Activated CD4-positive, alpha-beta T cell treated with anti-CD3 and anti-CD28 coated beads, Interleukin-2, amount 10 ng/mL, durations not matched to agents 7 days and 5 days (primary cell): Measurements from ENCODE around the gene PSME3. TPM values are rescaled to one million over a fixed set of nuclear protein-coding genes. Genes with fewer than 3 reads are reported as not detected.

Experiments used
- CTCF ChIA-PET: fragments of 350-600 bp; sonication (Branson Sonifier 250); formaldehyde crosslinking; loops from one replicate; lab custom pipeline; 2021; ENCODE audit warnings: antibody characterized with exemption; lab: Charles Lee
- POLR2A ChIA-PET: fragments of 350-600 bp; sonication (Branson Sonifier 250); formaldehyde crosslinking; loops from one replicate; lab custom pipeline; 2021; ENCODE audit warnings: antibody characterized with exemption; lab: Charles Lee
- DNase-seq: peaks from one replicate; pipeline ENCODE4 v3.0.0-alpha.2; 2020
- H3K27ac Mint-ChIP-seq: one replicate; pipeline ENCODE4 v1.8.0; 2021; ENCODE audit warnings: mild to moderate bottlenecking, moderate library complexity, mixed read lengths
- H3K27me3 Mint-ChIP-seq: one replicate; pipeline ENCODE4 v1.8.0; 2021; ENCODE audit warnings: mixed read lengths
- H3K36me3 Mint-ChIP-seq: one replicate; pipeline ENCODE4 v1.8.0; 2021; ENCODE audit warnings: low read depth, mixed read lengths
- H3K4me1 Mint-ChIP-seq: one replicate; pipeline ENCODE4 v1.8.0; 2021; ENCODE audit warnings: mixed read lengths
- H3K4me3 Mint-ChIP-seq: one replicate; pipeline ENCODE4 v1.8.0; 2021; ENCODE audit warnings: mild to moderate bottlenecking, moderate library complexity, mixed read lengths
- H3K9me3 Mint-ChIP-seq: one replicate; pipeline ENCODE4 v1.8.0; 2021; ENCODE audit warnings: mixed read lengths
- total RNA-seq, 2 experiments: library from RNA; stranded (reverse); gene quantifications; one replicate each; pipeline ENCODE4 v1.2.3, GENCODE V29; 2021

PSME3 gene, protein sequence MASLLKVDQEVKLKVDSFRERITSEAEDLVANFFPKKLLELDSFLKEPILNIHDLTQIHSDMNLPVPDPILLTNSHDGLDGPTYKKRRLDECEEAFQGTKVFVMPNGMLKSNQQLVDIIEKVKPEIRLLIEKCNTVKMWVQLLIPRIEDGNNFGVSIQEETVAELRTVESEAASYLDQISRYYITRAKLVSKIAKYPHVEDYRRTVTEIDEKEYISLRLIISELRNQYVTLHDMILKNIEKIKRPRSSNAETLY
- 100 to 1,000 TPM; 110 to 111 TPM for total RNA-seq

GRCh38 chr17:42832934-42833766 is at the start of gene PSME3:
Gene PSME3 (plus strand): TSS chr17:42833397. CDS start chr17:42833632, 235 bp downstream.
- peak; percentile 92 for DNase-seq
- ChIA-PET CTCF (interaction anchor here (0.6 to 5.0 kb wide), 4 partner anchors 9 to 120 kb away, joined by 3 to 29 read pairs (median 13); partner anchors contain the start of gene BECN1), POLR2A (interaction anchor here (1.1 kb wide), 1 partner anchor 11 kb away, joined by 3 read pairs; the partner anchor contains the start of gene AOC2)
- H3K27ac Mint-ChIP-seq = peak within 1 kb of the TSS; percentile 99
- H3K4me1 Mint-ChIP-seq = peaks cover 24% of the 10 kb centered on the region
- peak within 1 kb of the TSS; percentile 94 for H3K4me3 Mint-ChIP-seq
- no peaks in the 10 kb centered on the region for H3K9me3 Mint-ChIP-seq
- H3K27me3 Mint-ChIP-seq = peaks cover 2% of the 10 kb centered on the region
- peaks cover 29% of the 10 kb centered on the region for H3K36me3 Mint-ChIP-seq

- Mint-ChIP-seq H3K4me1 (peaks cover 18% of the 10 kb centered on the region), H3K27me3 (peaks cover 76% of the 10 kb centered on the region), H3K9me3 (no peaks in the 10 kb centered on the region), H3K36me3 (peaks cover 10% of the 10 kb centered on the region), H3K27ac (no peak overlapping the region), H3K4me3 (no peak overlapping the region)
- DNase-seq = no peak
- POLR2A ChIA-PET = no interaction called here
- CTCF ChIA-PET = interaction anchor here (1.7 kb wide), 1 partner anchor 11 kb away, joined by 7 read pairs; the partner anchor contains the start of gene VPS25
These were observed 49.4 kb upstream of the PSME3 start for GRCh38 chr17:42783791-42784138.

- peaks cover 7% of the 10 kb centered on the region for H3K36me3 Mint-ChIP-seq
- H3K9me3 Mint-ChIP-seq = no peaks in the 10 kb centered on the region
- DNase-seq = no peak
- H3K4me1 Mint-ChIP-seq = peaks cover 16% of the 10 kb centered on the region
- H3K27me3 Mint-ChIP-seq = peaks cover 78% of the 10 kb centered on the region
- no peak overlapping the region for H3K27ac Mint-ChIP-seq
- ChIA-PET CTCF (interaction anchor here (1.1 kb wide), 1 partner anchor 21 kb away, joined by 3 read pairs; no protein-coding TSS in a partner anchor), POLR2A (no interaction called here)
- H3K4me3 Mint-ChIP-seq = no peak overlapping the region
These were observed 48.8 kb upstream of the PSME3 start for GRCh38 chr17:42784409-42784808.

DNA sequence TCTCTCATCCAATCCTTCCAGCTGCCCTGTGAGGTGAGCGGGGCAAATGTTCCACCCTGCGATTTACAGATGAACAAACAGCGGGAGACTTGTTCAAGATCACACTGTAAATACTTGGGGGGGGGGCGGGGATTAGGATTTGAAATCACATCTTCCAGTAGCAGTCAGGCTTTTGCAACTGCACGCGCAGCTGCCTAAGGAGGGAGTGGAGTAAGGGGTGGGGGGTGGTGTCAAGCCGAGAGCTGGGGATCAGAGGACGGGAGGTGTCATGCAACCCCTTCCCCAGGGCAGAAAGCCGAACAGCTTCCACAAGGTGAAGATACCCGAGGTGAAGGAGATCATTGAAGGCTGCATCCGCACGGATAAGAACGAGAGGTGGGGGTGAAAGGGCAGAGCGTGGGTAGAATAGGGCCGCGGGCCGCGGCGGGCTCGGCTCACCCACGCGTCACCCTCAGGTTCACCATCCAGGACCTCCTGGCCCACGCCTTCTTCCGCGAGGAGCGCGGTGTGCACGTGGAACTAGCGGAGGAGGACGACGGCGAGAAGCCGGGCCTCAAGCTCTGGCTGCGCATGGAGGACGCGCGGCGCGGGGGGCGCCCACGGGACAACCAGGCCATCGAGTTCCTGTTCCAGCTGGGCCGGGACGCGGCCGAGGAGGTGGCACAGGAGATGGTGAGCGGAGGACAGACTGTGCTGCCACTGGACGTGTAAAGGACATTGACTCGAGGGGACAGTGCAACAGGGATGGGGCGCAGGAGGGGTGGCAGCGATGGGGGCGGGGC is 48.2 kb upstream of the PSME3 start:
- POLR2A ChIA-PET = no interaction called here
- Mint-ChIP-seq H3K4me3 (no peak overlapping the region), H3K27ac (no peak overlapping the region), H3K27me3 (peaks cover 74% of the 10 kb centered on the region), H3K36me3 (peaks cover 2% of the 10 kb centered on the region), H3K9me3 (no peaks in the 10 kb centered on the region), H3K4me1 (peaks cover 11% of the 10 kb centered on the region)
- CTCF ChIA-PET = interaction anchor here (1.1 to 1.3 kb wide), 2 partner anchors 21 to 39 kb away, joined by 3 read pairs; partner anchors contain the start of gene BECN1
- no peak for DNase-seq

DNA sequence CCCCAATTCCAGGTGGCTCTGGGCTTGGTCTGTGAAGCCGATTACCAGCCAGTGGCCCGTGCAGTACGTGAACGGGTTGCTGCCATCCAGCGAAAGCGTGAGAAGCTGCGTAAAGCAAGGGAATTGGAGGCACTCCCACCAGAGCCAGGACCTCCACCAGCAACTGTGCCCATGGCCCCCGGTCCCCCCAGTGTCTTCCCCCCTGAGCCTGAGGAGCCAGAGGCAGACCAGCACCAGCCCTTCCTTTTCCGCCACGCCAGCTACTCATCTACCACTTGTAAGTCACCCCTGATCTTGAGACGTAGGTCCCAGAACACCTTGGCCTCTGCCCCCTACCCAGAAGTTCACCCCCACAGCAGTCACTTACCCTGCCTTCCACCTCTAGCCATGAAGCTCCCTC is 45.9 kb upstream of the PSME3 start:
- no peak overlapping the region for H3K27ac Mint-ChIP-seq
- peaks cover 70% of the 10 kb centered on the region for H3K27me3 Mint-ChIP-seq
- peaks cover 11% of the 10 kb centered on the region for H3K4me1 Mint-ChIP-seq
- ChIA-PET CTCF (interaction anchor here (0.6 to 1.0 kb wide), 3 partner anchors 24 to 136 kb away, joined by 3 to 5 read pairs (median 3); no protein-coding TSS in a partner anchor), POLR2A (no interaction called here)
- DNase-seq = no peak
- H3K36me3 Mint-ChIP-seq = no peaks in the 10 kb centered on the region
- H3K4me3 Mint-ChIP-seq = no peak overlapping the region
- no peaks in the 10 kb centered on the region for H3K9me3 Mint-ChIP-seq

DNA sequence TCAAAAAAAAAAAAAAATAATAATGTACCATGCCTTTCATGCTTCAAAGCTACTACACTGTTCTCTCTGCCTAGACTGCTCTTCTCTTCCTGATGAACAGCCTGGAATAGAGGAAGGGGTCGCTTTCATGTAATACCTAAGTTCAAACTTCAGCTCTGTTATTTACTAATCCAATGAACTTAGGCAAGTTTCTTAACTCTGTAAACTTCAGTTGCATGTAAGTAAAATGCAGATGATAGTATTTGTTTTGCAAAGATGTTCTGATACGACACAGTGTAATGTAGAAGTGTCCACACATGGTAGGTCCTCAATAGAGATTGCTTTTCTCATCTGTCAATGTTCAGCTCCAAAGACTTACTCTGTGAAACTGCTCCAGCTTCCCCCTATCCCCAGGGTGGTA is 41.2 kb upstream of the PSME3 start:
- ChIA-PET POLR2A (no interaction called here), CTCF (interaction anchor here (0.6 kb wide), 1 partner anchor 671 kb away, joined by 3 read pairs; no protein-coding TSS in a partner anchor)
- Mint-ChIP-seq H3K27ac (no peak overlapping the region), H3K27me3 (peaks cover 25% of the 10 kb centered on the region), H3K4me3 (no peak overlapping the region), H3K4me1 (peaks cover 2% of the 10 kb centered on the region), H3K9me3 (no peaks in the 10 kb centered on the region), H3K36me3 (peaks cover 2% of the 10 kb centered on the region)
- DNase-seq = no peak

DNA sequence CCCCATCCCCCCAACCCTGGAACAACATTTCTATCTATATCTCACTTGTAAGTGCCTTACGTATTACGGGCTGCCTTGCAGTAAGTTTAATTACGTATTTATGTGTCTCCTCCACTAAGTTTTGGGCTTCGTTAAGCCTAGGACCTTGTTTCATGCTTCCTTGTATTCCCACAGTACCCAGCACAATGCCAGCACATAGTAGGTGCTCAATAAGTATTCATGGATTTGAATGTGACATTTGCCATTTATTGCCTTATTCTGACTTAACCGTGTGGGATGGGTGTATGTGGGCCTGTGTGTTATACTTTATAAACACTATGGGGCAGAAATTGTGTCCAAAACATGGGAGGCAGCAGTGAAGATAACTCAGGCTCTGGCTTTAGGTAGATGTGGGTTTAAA is 40.7 kb upstream of the PSME3 start:
- Mint-ChIP-seq H3K27ac (no peak overlapping the region), H3K36me3 (peaks cover 2% of the 10 kb centered on the region), H3K4me1 (peaks cover 6% of the 10 kb centered on the region), H3K27me3 (peaks cover 21% of the 10 kb centered on the region), H3K9me3 (no peaks in the 10 kb centered on the region), H3K4me3 (no peak overlapping the region)
- CTCF ChIA-PET = interaction anchor here (0.6 kb wide), 1 partner anchor 670 kb away, joined by 3 read pairs; no protein-coding TSS in a partner anchor
- POLR2A ChIA-PET = no interaction called here
- DNase-seq = no peak

DNA sequence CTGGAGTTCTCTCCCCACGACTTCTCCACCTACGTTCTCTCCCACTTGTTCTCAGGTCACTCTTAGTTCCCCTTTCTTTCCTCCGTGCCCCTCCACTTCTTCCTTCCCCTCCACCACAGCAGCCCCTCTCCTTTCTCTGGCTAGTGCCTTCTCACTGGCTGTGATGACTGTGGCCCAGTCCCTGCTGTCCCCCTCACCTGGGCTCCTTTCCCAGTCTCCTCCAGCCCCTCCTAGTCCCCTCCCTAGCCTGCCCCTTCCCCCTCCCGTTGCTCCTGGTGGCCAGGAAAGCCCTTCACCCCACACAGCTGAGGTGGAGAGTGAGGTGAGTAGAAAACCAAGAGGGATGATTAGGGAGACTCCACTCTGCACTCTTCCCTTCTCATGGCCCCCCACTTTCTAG is 38.1 kb upstream of the PSME3 start:
- ChIA-PET CTCF (interaction anchor here (1.2 kb wide), 1 partner anchor 29 kb away, joined by 4 read pairs; the partner anchor contains the start of gene BECN1), POLR2A (interaction anchor here (0.7 kb wide), 1 partner anchor 197 kb away, joined by 3 read pairs; no protein-coding TSS in a partner anchor)
- H3K27ac Mint-ChIP-seq = no peak overlapping the region
- H3K9me3 Mint-ChIP-seq = peaks cover 3% of the 10 kb centered on the region
- no peak for DNase-seq
- peaks cover 22% of the 10 kb centered on the region for H3K4me1 Mint-ChIP-seq
- no peak overlapping the region for H3K4me3 Mint-ChIP-seq
- peaks cover 9% of the 10 kb centered on the region for H3K36me3 Mint-ChIP-seq
- H3K27me3 Mint-ChIP-seq = peaks cover 7% of the 10 kb centered on the region

- no peak overlapping the region for H3K4me3 Mint-ChIP-seq
- ChIA-PET CTCF (interaction anchor here (0.6 to 1.2 kb wide), 3 partner anchors 9 to 29 kb away, joined by 3 to 4 read pairs (median 3); partner anchors contain the start of gene BECN1), POLR2A (interaction anchor here (0.7 kb wide), 1 partner anchor 197 kb away, joined by 3 read pairs; no protein-coding TSS in a partner anchor)
- peaks cover 3% of the 10 kb centered on the region for H3K9me3 Mint-ChIP-seq
- H3K36me3 Mint-ChIP-seq = peaks cover 9% of the 10 kb centered on the region
- H3K27me3 Mint-ChIP-seq = peaks cover 4% of the 10 kb centered on the region
- no peak for DNase-seq
- H3K4me1 Mint-ChIP-seq = peaks cover 22% of the 10 kb centered on the region
- H3K27ac Mint-ChIP-seq = no peak overlapping the region
These were observed 37.7 kb upstream of the PSME3 start for GRCh38 chr17:42795465-42795864.

DNA sequence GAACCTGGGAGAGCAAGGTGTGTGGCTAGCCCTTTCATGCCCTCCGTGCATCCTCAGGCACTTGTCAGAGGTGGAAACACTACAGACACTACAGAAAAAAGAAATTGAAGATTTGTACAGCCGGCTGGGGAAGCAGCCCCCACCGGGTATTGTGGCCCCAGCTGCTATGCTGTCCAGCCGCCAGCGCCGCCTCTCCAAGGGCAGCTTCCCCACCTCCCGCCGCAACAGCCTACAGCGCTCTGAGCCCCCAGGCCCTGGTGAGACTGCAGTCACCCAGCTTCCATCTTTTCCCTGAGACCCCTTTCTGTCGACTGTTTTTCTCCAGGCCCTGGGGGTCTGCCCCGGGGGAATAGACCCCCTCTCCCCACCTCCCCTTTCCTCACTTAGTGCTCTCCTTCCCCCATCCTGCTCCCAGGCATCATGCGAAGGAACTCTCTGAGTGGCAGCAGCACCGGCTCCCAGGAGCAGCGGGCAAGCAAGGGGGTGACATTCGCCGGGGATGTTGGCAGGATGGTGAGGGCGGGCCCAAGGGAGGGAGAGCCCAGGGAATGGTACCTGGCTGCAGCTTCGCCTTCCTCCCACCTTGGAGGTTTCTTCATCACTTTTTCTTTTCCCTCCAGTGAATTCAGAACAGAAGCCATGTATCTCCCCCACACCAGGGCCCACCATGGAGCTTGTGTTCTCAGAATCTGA is 37.0 kb upstream of the PSME3 start:
- Mint-ChIP-seq H3K9me3 (peaks cover 3% of the 10 kb centered on the region), H3K36me3 (peaks cover 9% of the 10 kb centered on the region), H3K4me3 (no peak overlapping the region), H3K27me3 (peaks cover 3% of the 10 kb centered on the region), H3K27ac (no peak overlapping the region), H3K4me1 (peaks cover 22% of the 10 kb centered on the region)
- ChIA-PET CTCF (interaction anchor here (0.6 to 1.1 kb wide), 2 partner anchors 10 to 12 kb away, joined by 3 read pairs; no protein-coding TSS in a partner anchor), POLR2A (interaction anchor here (0.6 kb wide), 1 partner anchor 169 kb away, joined by 3 read pairs; no protein-coding TSS in a partner anchor)
- DNase-seq = no peak
